8988T (cell line): Measurements from ENCODE around the gene OR2W3.
A peak's percentile ranks its signal among the peaks of the same experiment; 100 is the strongest.

ENCODE experiments used
- DNase-seq: peaks from one replicate; pipeline ENCODE4 v3.0.0; 2011

OR2W3 gene

GRCh38 chr1:247923941-247924340 lies 28.6 kb downstream of the OR2W3 start:
- DNase-seq = no peak

GRCh38 chr1:247924868-247925267 lies 29.5 kb downstream of the OR2W3 start, which contains the start of gene OR2AJ1:
OR2AJ1 (plus strand) TSS chr1:247924889; CDS start chr1:247933769, 8,880 bp downstream.
- no peak for DNase-seq

GRCh38 chr1:247933989-247934388 lies 38.6 kb downstream of the OR2W3 start:
- no peak for DNase-seq

DNA sequence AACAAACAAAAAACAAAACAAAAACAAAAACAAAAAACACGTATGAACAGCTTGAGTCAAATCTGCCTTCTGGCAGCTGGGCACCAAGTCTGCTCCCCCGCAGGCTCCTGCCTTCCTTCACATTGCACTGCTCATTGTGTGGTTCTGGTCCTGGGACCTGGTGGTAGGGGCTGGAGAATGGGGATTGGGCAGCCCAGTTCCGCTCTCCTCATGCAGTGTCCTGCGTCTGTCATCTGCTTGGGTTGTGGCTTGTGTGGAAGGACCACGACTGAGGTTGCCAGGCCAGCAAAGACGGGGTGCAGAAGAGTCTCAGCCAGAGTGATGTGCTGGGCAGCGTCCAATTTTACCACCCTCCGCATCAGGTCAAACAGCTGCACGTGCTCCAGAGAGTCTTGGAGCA lies 40.4 kb downstream of the OR2W3 start:
- no peak for DNase-seq

- DNase-seq = no peak
Observed at GRCh38 chr1:247936415-247936814, 41.0 kb downstream of the OR2W3 start.

DNA sequence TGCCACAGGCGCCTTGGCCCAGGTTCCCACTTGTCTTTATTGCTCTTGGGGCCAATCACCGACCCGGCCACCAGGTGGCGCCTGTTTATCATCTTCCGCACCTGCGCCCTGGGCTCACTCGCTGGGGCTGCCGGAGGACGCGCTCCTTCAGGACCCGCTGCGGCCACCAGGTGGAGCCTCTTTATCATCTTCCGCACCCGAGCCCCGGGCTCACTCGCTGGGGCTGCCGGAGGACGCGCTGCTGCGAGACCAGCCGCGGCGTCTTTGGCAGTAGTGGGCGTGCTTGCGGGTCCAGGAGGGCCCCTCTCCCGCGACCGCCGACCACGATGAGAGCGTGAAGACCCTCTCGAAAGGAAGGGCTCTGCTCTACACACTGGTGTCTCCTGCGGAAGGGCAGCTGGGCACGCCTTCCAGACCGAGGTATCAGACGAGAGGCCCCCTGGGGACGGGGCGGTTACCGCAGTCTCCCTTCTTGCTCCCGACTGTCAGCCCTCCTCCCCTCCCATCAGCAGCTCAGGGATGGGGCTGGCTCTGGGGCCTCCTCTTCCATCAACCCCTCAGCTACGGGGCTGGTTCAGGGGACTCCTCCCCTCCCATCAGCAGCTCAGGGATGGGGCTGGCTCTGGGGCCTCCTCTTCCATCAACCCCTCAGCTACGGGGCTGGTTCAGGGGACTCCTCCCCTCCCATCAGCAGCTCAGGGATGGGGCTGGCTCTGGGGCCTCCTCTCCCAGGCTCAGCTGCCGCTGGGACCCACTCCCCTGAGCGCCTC lies 41.8 kb downstream of the OR2W3 start:
- DNase-seq = peak; percentile 33

DNA sequence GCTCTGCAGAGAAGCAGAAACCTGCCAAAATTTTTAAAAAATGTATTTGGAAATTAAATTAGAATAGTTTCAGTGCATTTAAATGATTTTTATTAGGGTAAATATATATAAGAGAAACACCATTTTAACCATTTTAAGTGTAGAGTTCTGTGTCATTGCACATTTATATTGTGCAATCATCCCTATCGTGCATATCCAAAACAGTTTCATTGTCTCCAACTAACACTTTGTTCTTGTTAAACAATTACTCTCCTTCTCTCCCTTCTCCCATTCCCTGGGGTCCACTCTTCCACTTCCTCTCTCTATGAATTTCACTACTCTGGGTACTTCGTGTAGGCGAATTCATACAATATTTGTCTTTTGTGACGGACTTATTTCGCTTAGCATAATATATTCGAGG lies 47.2 kb downstream of the OR2W3 start:
- DNase-seq = no peak
